SK-N-MC (cell line): Measurements from ENCODE around the gene DYNC1I1.

Experiments
- EZH2 ChIP-seq: fragments of 200-600 bp; sonication (generic); IDR thresholded peaks from one replicate; pipeline ENCODE4 v1.6.1; 2017; ENCODE audit warnings: antibody characterized with exemption
- POLR2AphosphoS5 ChIP-seq: IDR thresholded peaks from 2 replicates; pipeline ENCODE4 v1.6.1; 2012; ENCODE audit warnings: mild to moderate bottlenecking, low read depth, low read length, borderline replicate concordance

GRCh38 chr7:95840953-95841950 lies 68.9 kb downstream of the DYNC1I1 start:
- no peak for TF ChIP-seq POLR2AphosphoS5
- TF ChIP-seq EZH2 = no peak
